Astrocyte (in vitro differentiated cells and primary cell): Measurements from ENCODE around the gene SOX2. TPM values are rescaled to one million over a fixed set of nuclear protein-coding genes. Genes with fewer than 3 reads are reported as not detected.

Source experiments
- DNase-seq: peaks from one replicate; pipeline ENCODE4 v3.0.0-alpha.2; 2010; ENCODE audit warnings: low read depth
- FAIRE-seq: peaks from 2 replicates; lab custom pipeline; 2011; peaks lifted over from hg19 to GRCh38; lab: Jason Lieb, UNC
- H2AFZ ChIP-seq: 2 replicates; pipeline ENCODE4 v1.6.0; 2012; ENCODE audit warnings: low read depth, low read length, inconsistent platforms
- H3K27ac ChIP-seq: 2 replicates; pipeline ENCODE4 v1.5.1; 2011; ENCODE audit warnings: low read depth, low read length, inconsistent platforms
- H3K27me3 ChIP-seq: 2 replicates; pipeline ENCODE4 v1.6.0; 2011; ENCODE audit warnings: low read length, inconsistent platforms; ENCODE audit not compliant: insufficient read depth
- H3K36me3 ChIP-seq: 2 replicates; pipeline ENCODE4 v1.5.1; 2011; ENCODE audit warnings: low read length, inconsistent platforms; ENCODE audit not compliant: insufficient read depth
- H3K4me1 ChIP-seq: 2 replicates; pipeline ENCODE4 v1.5.1; 2011; ENCODE audit warnings: low read length, inconsistent platforms; ENCODE audit not compliant: insufficient read depth
- H3K4me2 ChIP-seq: 2 replicates; pipeline ENCODE4 v1.6.0; 2012; ENCODE audit warnings: low read length, inconsistent platforms
- H3K4me3 ChIP-seq: 2 replicates; pipeline ENCODE4 v1.5.1; 2011; ENCODE audit warnings: low read depth, mild to moderate bottlenecking, low read length, inconsistent platforms; ENCODE audit not compliant: insufficient read depth
- H3K79me2 ChIP-seq: 2 replicates; pipeline ENCODE4 v1.6.0; 2012; ENCODE audit warnings: mild to moderate bottlenecking, low read length, inconsistent platforms; ENCODE audit not compliant: insufficient read depth
- H3K9ac ChIP-seq: 2 replicates; pipeline ENCODE4 v1.6.0; 2012; ENCODE audit warnings: mild to moderate bottlenecking, low read length, inconsistent platforms
- H3K9me3 ChIP-seq: 2 replicates; pipeline ENCODE4 v1.5.1; 2012; ENCODE audit warnings: low read depth, mild to moderate bottlenecking, low read length, inconsistent platforms; ENCODE audit not compliant: insufficient read depth
- H4K20me1 ChIP-seq: 2 replicates; pipeline ENCODE4 v1.6.0; 2012; ENCODE audit warnings: low read length, inconsistent platforms; ENCODE audit not compliant: insufficient read depth
- H3K27ac Mint-ChIP-seq: one replicate; pipeline ENCODE4 v1.8.0; 2021; ENCODE audit warnings: mild to moderate bottlenecking, mixed read lengths; ENCODE audit not compliant: unreplicated experiment
- H3K27me3 Mint-ChIP-seq: one replicate; pipeline ENCODE4 v1.8.0; 2021; ENCODE audit warnings: low read depth, mixed read lengths; ENCODE audit not compliant: unreplicated experiment
- H3K36me3 Mint-ChIP-seq: one replicate; pipeline ENCODE4 v1.8.0; 2021; ENCODE audit warnings: low read depth, mixed read lengths; ENCODE audit not compliant: unreplicated experiment
- H3K4me1 Mint-ChIP-seq: one replicate; pipeline ENCODE4 v1.8.0; 2021; ENCODE audit warnings: low read depth, mixed read lengths; ENCODE audit not compliant: unreplicated experiment
- H3K4me3 Mint-ChIP-seq: one replicate; pipeline ENCODE4 v1.8.0; 2021; ENCODE audit warnings: mild to moderate bottlenecking, moderate library complexity, mixed read lengths; ENCODE audit not compliant: unreplicated experiment
- H3K9me3 Mint-ChIP-seq: one replicate; pipeline ENCODE4 v1.8.0; 2021; ENCODE audit warnings: mild to moderate bottlenecking, mixed read lengths; ENCODE audit not compliant: unreplicated experiment
- EZH2 ChIP-seq: IDR thresholded peaks from 2 replicates; pipeline ENCODE4 v1.6.1; 2012; ENCODE audit warnings: mild to moderate bottlenecking, low read length, inconsistent platforms; ENCODE audit not compliant: insufficient read depth
- total RNA-seq: library from RNA; stranded (reverse); gene quantifications from 2 replicates; pipeline ENCODE4 v1.2.1, GENCODE V29; 2021
- TF ChIP-seq, protein P1 (sequence below): IDR thresholded peaks from 2 replicates; pipeline ENCODE4 v1.5.1; 2011; ENCODE audit warnings: low read depth, mild to moderate bottlenecking, inconsistent platforms, low read length, moderate library complexity; ENCODE audit not compliant: insufficient read depth

SOX2 gene
- total RNA-seq, 1 donor from 2014 or later: 6.5 TPM

DNA sequence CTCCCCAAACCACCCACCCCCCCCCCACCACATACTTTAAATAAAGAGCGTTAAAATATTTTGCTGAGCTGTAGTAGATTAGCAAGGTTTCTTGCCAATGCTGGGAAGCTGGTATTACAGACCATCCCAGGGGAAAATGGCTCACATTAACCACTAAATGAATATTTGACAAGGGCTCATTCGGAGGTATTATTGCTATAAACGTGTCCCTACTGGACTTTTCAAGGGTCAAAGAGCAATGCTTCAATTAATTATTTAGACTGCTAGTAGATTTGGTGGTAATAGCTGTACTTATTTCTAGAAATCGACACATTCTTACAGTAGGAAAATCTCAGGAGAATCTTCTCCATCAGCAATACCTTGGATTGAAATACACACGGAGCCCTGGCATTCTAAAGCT is 5.2 kb downstream of the SOX2 start:
- no peaks in the 10 kb centered on the region for H3K36me3 ChIP-seq
- H4K20me1 ChIP-seq: no peaks in the 10 kb centered on the region
- peak overlapping the region; percentile 55 for H3K27ac Mint-ChIP-seq
- H3K4me2 ChIP-seq: peak overlapping the region; percentile 93
- no peak overlapping the region for H3K4me3 ChIP-seq
- TF ChIP-seq EZH2: no peak
- TF ChIP-seq, protein P1, sequence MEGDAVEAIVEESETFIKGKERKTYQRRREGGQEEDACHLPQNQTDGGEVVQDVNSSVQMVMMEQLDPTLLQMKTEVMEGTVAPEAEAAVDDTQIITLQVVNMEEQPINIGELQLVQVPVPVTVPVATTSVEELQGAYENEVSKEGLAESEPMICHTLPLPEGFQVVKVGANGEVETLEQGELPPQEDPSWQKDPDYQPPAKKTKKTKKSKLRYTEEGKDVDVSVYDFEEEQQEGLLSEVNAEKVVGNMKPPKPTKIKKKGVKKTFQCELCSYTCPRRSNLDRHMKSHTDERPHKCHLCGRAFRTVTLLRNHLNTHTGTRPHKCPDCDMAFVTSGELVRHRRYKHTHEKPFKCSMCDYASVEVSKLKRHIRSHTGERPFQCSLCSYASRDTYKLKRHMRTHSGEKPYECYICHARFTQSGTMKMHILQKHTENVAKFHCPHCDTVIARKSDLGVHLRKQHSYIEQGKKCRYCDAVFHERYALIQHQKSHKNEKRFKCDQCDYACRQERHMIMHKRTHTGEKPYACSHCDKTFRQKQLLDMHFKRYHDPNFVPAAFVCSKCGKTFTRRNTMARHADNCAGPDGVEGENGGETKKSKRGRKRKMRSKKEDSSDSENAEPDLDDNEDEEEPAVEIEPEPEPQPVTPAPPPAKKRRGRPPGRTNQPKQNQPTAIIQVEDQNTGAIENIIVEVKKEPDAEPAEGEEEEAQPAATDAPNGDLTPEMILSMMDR: no peak
- peaks cover 83% of the 10 kb centered on the region for H3K79me2 ChIP-seq
- H3K27me3 Mint-ChIP-seq: no peaks in the 10 kb centered on the region
- no peaks in the 10 kb centered on the region for H3K9me3 ChIP-seq
- H3K27ac ChIP-seq: peak overlapping the region; percentile 32
- DNase-seq (peak; percentile 50), FAIRE-seq (no peak)
- peak overlapping the region; percentile 78 for H3K9ac ChIP-seq
- peaks cover 25% of the 10 kb centered on the region for H3K4me1 ChIP-seq
- H3K4me1 Mint-ChIP-seq: peaks cover 18% of the 10 kb centered on the region
- no peak overlapping the region for H2AFZ ChIP-seq
- H3K4me3 Mint-ChIP-seq: peak overlapping the region; percentile 61
- H3K36me3 Mint-ChIP-seq: no peaks in the 10 kb centered on the region
- H3K9me3 Mint-ChIP-seq: no peaks in the 10 kb centered on the region
- H3K27me3 ChIP-seq: peaks cover 57% of the 10 kb centered on the region

DNA sequence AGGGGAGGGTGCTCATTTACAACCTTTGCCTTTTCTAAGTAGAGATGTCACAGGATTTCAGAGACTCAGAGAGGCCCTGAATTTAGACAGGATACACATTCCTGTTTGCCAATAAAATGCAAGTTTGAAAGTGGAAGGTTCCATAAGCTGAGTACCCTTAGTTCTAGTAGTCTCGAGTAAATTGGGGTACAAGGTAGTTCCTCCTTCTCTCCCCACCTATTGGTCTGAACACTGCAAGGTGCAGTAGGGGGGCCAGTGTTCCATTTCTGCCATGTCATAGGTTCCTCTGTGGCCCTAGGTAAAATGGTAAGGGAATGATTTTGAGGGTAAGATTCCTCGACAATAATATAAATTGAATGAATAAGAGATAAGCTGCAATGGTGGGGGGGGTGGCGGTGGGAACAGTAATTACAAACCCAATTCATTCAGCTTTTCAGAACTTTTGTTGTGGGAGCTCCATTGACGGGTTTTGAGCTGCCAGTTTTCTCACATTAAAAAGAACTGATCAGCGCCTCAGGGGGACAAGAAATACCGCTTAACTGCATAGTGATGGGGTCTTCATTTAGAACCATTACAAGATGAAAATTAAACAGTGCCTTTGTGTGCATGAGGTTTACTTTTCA is 5.9 kb downstream of the SOX2 start:
- no peaks in the 10 kb centered on the region for H3K27me3 Mint-ChIP-seq
- Histone ChIP-seq H3K36me3 (no peaks in the 10 kb centered on the region), H3K27me3 (peaks cover 64% of the 10 kb centered on the region), H3K79me2 (peaks cover 87% of the 10 kb centered on the region), H2AFZ (no peak overlapping the region), H4K20me1 (no peaks in the 10 kb centered on the region), H3K27ac (no peak overlapping the region), H3K9me3 (no peaks in the 10 kb centered on the region), H3K4me3 (no peak overlapping the region), H3K9ac (peak overlapping the region; percentile 78), H3K4me1 (peaks cover 25% of the 10 kb centered on the region), H3K4me2 (peak overlapping the region; percentile 93)
- no peak overlapping the region for H3K4me3 Mint-ChIP-seq
- peaks cover 18% of the 10 kb centered on the region for H3K4me1 Mint-ChIP-seq
- no peak overlapping the region for H3K27ac Mint-ChIP-seq
- H3K9me3 Mint-ChIP-seq: no peaks in the 10 kb centered on the region
- no peak for FAIRE-seq
- DNase-seq: peak; percentile 10
- TF ChIP-seq, protein P1: no peak
- no peak for TF ChIP-seq EZH2
- no peaks in the 10 kb centered on the region for H3K36me3 Mint-ChIP-seq

DNA sequence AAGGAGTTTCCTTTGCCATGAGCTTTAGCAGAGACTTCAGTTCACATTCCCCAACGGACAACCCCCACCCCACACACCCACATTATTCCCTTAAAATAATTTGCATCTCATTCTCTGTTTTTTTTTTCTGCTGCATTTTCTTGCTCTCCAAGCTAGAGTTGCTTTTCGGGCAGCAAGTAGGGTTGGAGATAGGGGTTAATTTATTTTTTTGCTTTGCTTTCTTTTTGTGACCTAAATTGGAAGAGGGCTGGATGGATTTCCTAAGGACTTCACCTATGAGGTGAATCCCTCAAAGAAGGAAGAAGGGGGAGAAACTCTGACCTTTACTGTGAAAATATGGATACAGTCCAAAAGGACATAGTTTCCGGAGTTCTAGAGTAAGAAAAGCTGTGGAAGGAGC is 6.6 kb downstream of the SOX2 start:
- Mint-ChIP-seq H3K27ac (no peak overlapping the region), H3K4me1 (peaks cover 18% of the 10 kb centered on the region), H3K4me3 (no peak overlapping the region), H3K9me3 (peaks cover under 1% of the 10 kb centered on the region), H3K27me3 (peaks cover 7% of the 10 kb centered on the region), H3K36me3 (no peaks in the 10 kb centered on the region)
- TF ChIP-seq, protein P1: no peak
- no peak for TF ChIP-seq EZH2
- H3K27me3 ChIP-seq: peaks cover 68% of the 10 kb centered on the region
- peak overlapping the region; percentile 65 for H3K27ac ChIP-seq
- H3K4me3 ChIP-seq: no peak overlapping the region
- peak overlapping the region; percentile 84 for H3K4me2 ChIP-seq
- FAIRE-seq (no peak), DNase-seq (peak; percentile 18)
- H3K9ac ChIP-seq: peak overlapping the region; percentile 79
- peaks cover 87% of the 10 kb centered on the region for H3K79me2 ChIP-seq
- H4K20me1 ChIP-seq: no peaks in the 10 kb centered on the region
- H3K9me3 ChIP-seq: no peaks in the 10 kb centered on the region
- H3K36me3 ChIP-seq: no peaks in the 10 kb centered on the region
- peaks cover 25% of the 10 kb centered on the region for H3K4me1 ChIP-seq
- H2AFZ ChIP-seq: no peak overlapping the region
